Transverse colon (tissue), 4 donors: ENCODE data around the gene KAT8. TPM values are rescaled to one million over a fixed set of nuclear protein-coding genes. Genes with fewer than 3 reads are reported as not detected.

Experiments used
- DNase-seq: peaks from one replicate; pipeline ENCODE4 v3.0.0-alpha.2; 2019
- H3K27ac ChIP-seq, 4 donors: fragments of 200-600 bp; sonication (generic); 2 replicates each; pipeline ENCODE4 v1.5.1; 2016 to 2018; ENCODE audit warnings: inconsistent platforms in 4 of 4
- H3K27me3 ChIP-seq: fragments of 200-600 bp; sonication (generic); 2 replicates; pipeline ENCODE4 v1.5.1; 2017; ENCODE audit warnings: inconsistent platforms
- H3K36me3 ChIP-seq, 4 donors: fragments of 200-600 bp; sonication (generic); 2 replicates each; pipeline ENCODE4 v1.5.1; 2017 to 2019; ENCODE audit warnings: inconsistent platforms in 4 of 4
- H3K4me1 ChIP-seq, 4 donors: fragments of 200-600 bp; sonication (generic); 2 replicates each; pipeline ENCODE4 v1.5.1; 2017 to 2020; ENCODE audit warnings: inconsistent platforms in 4 of 4
- H3K4me3 ChIP-seq, 4 donors: fragments of 200-600 bp; sonication (generic); 1 replicate in 1 of 4; 2 replicates in 3 of 4; pipeline versions ENCODE4 v1.5.1 to v1.6.1; 2017 to 2019; ENCODE audit warnings: inconsistent platforms in 4 of 4
- H3K9me3 ChIP-seq, 2 donors: fragments of 200-600 bp; sonication (generic); 2 replicates each; pipeline ENCODE4 v1.5.1; 2017 to 2019; ENCODE audit warnings: inconsistent platforms in 2 of 2
- CTCF ChIP-seq, 5 experiments: fragments of 200-600 bp in 3 of 5; fragments of 450-650 bp in 2 of 5; sonication (generic) in 3 of 5; IDR thresholded peaks; 1 replicate in 2 of 5; 2 replicates in 3 of 5; pipeline ENCODE4 v1.5.1; 2016 to 2017; ENCODE audit warnings: antibody characterized with exemption in 5 of 5, inconsistent platforms in 3 of 5, mild to moderate bottlenecking in 2 of 5, moderate library complexity in 1 of 5
- EP300 ChIP-seq: sonication (generic); formaldehyde crosslinking; IDR thresholded peaks from one replicate; pipeline ENCODE4 v1.6.1; 2017; ENCODE audit warnings: antibody characterized with exemption, low read depth
- POLR2A ChIP-seq: fragments of 450-650 bp; IDR thresholded peaks from one replicate; pipeline ENCODE4 v1.6.1; 2016; ENCODE audit warnings: antibody characterized with exemption, mild to moderate bottlenecking, moderate library complexity
- POLR2AphosphoS5 ChIP-seq, 3 donors: sonication (generic); formaldehyde crosslinking; IDR thresholded peaks; one replicate each; pipeline ENCODE4 v1.6.1; 2016; ENCODE audit warnings: antibody characterized with exemption in 3 of 3
- WGBS, 2 donors: methylation state at CpG; one replicate each; pipeline ENCODE4 v1.1.5; 2018; ENCODE audit warnings: low coverage in 1 of 2; 5-methylcytosine and 5-hydroxymethylcytosine counted together
- in situ Hi-C, 4 donors: fragments of 200-750 bp; cut with MboI; loops; one replicate each; pipeline versions ENCODE4 v1.15.0 to v1.15.1; 2017; ENCODE audit warnings: low sequenced_read_pairs in 3 of 4, low pct_ligation_motif_present in 1 of 4, low pct_unique_long_range_greater_than_20kb in 1 of 4
- intact Hi-C: fragments of 100-400 bp; cut with DNase I; formaldehyde crosslinking; loops from one replicate; pipeline ENCODE4 v1.15.1; 2023; ENCODE audit warnings: low total_unique reads
- total RNA-seq, 4 donors: library from RNA; depleted of rRNA; stranded (reverse); fragments of >200 nt; gene quantifications; one replicate each; pipeline ENCODE4 v1.1.0, GENCODE V29; 2016

The KAT8 gene
- total RNA-seq, 4 donors from 2014 or later = 61.0 to 93.5 (median 62.1) TPM

DNA sequence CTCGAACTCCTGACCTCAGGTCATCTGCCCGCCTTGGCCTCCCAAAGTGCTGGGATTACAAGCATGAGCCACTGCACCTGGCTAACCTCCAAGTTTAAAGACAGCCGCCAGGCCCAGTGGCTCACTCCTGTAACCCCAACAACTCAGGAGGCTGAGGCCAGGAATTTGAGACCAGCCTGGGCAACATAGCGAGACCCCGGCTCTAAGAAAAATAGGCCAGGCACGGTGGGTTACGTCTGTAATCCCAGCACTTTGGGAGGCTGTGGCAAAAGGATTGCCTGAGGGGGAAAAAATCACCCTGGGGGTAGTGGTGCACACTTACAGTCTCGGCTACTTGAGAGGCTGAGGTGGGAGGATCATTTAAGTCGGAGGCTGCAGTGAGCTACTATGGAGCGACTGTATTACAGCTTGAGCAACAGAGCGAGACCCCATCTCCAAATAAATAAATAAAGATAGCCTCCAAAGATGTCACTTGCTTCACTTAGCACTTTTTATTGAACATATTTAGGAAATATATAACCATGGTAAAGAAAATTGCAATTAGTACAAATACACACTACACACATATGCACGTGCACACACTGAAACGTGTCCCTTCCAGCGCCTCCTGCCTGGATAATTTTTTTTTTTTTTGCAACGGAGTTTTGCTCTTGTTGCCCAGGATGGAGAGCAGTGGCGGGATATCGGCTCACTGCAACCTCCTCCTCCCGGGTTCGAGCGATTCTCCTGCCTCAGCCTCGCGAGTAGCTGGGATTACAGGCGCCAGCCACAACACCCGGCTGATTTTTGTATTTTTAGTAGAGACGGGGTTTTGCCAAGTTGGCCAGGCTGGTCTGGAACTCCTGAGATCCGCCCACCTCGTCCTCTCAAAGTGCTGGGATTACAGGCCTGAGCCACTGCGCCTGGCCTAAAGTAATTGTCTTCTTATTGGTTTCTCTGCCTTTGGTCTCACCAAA lies 10.7 kb upstream of the KAT8 start:
- Histone ChIP-seq H3K4me3 (no peak overlapping the region), H3K4me1 (peaks cover 3 to 26% (median 22%) of the 10 kb centered on the region in 4 donors), H3K9me3 (no peaks in the 10 kb centered on the region), H3K27ac (peak overlapping the region in 2 of 4 donors; percentile 63 to 82), H3K36me3 (no peaks in the 10 kb centered on the region), H3K27me3 (no peaks in the 10 kb centered on the region)
- no peak for TF ChIP-seq CTCF (IDR thresholded peaks at IDR 0.05)
- TF ChIP-seq POLR2A = no peak
- TF ChIP-seq EP300 = no peak
- no peak for TF ChIP-seq POLR2AphosphoS5 (IDR thresholded peaks at IDR 0.05)
- in situ Hi-C loops = no loop called here
- intact Hi-C loops = no loop called here
- no peak for DNase-seq
- WGBS, 2 donors = 88 to 91% methylated on average over 16 to 28 of the region's 28 CpGs

DNA sequence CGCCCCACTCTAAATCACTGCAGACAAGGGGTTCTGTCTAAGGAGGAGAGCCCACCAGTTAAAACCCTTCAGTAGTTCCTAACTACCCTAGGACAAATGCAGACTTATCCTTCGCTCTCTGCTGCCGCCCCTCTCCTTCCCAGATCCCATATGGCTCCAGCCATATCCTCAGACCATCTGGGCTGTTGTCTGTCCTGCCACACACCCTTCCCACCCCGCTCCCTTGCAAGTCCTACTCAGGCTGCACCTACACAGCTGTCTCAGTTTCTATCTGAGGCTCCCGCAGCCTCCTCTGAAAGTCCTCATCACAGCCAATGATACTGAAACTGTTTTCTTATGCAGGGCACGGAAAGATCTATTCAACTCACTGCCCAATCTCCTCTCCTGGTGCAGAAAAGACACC lies 10.0 kb upstream of the KAT8 start:
- in situ Hi-C loops (no loop called here), intact Hi-C loops (no loop called here)

GRCh38 chr16:31108035-31108793 lies 9.2 kb upstream of the KAT8 start, which contains the start of gene BCKDK:
BCKDK (plus strand) TSS chr16:31108386; CDS start chr16:31109224, 838 bp downstream.
- peak; percentile 77 for DNase-seq
- 6% methylated on average over 35 of the region's 68 CpGs; no CpG with 5 or more reads in 1 of the 2 donors for WGBS, 2 donors
- H3K27me3 ChIP-seq = no peaks in the 10 kb centered on the region
- in situ Hi-C loops (no loop called here), intact Hi-C loops (no loop called here)
- peak within 1 kb of the TSS; percentile 72 to 98 (median 91) for H3K4me3 ChIP-seq
- H3K9me3 ChIP-seq = no peaks in the 10 kb centered on the region
- peak within 1 kb of the TSS; percentile 86 to 94 (median 92) for H3K27ac ChIP-seq
- H3K4me1 ChIP-seq = peaks cover 3 to 30% (median 22%) of the 10 kb centered on the region in 4 donors
- no peak for TF ChIP-seq CTCF (IDR thresholded peaks at IDR 0.05)
- TF ChIP-seq EP300 = no peak
- peak; percentile 42 to 79 (median 75) for TF ChIP-seq POLR2AphosphoS5 (IDR thresholded peaks at IDR 0.05)
- TF ChIP-seq POLR2A = peak; percentile 50
- peaks cover 0 to 5% (median 3%) of the 10 kb centered on the region in 4 donors for H3K36me3 ChIP-seq

More for the DNA sequence above, 10.0 kb upstream of the KAT8 start:
- H3K27ac ChIP-seq = peak overlapping the region in 3 of 4 donors; percentile 21 to 89 (median 86)
- no peak for DNase-seq
- WGBS, 2 donors = 86 to 94% methylated on average over 3 to 6 of the region's 6 CpGs
- H3K4me3 ChIP-seq = no peak overlapping the region
- no peak for TF ChIP-seq CTCF (IDR thresholded peaks at IDR 0.05)
- no peaks in the 10 kb centered on the region for H3K27me3 ChIP-seq
- no peaks in the 10 kb centered on the region for H3K9me3 ChIP-seq
- H3K4me1 ChIP-seq = peaks cover 3 to 26% (median 22%) of the 10 kb centered on the region in 4 donors
- peaks cover 0 to 5% (median 3%) of the 10 kb centered on the region in 4 donors for H3K36me3 ChIP-seq
